Measurements from ENCODE around the gene NAPB. TPM values are rescaled to one million over a fixed set of nuclear protein-coding genes. Genes with fewer than 3 reads are reported as not detected.

NAPB gene
- total and polyA plus RNA-seq, 7 donors: 1.8 to 12.3 (median 3.0) TPM

GRCh38 chr20:23325107-23325506 lies 96.2 kb downstream of the NAPB start:
- TF ChIP-seq, protein P1, sequence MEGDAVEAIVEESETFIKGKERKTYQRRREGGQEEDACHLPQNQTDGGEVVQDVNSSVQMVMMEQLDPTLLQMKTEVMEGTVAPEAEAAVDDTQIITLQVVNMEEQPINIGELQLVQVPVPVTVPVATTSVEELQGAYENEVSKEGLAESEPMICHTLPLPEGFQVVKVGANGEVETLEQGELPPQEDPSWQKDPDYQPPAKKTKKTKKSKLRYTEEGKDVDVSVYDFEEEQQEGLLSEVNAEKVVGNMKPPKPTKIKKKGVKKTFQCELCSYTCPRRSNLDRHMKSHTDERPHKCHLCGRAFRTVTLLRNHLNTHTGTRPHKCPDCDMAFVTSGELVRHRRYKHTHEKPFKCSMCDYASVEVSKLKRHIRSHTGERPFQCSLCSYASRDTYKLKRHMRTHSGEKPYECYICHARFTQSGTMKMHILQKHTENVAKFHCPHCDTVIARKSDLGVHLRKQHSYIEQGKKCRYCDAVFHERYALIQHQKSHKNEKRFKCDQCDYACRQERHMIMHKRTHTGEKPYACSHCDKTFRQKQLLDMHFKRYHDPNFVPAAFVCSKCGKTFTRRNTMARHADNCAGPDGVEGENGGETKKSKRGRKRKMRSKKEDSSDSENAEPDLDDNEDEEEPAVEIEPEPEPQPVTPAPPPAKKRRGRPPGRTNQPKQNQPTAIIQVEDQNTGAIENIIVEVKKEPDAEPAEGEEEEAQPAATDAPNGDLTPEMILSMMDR (IDR thresholded peaks at IDR 0.05): no peak
- 86 to 91% (median 89%) methylated on average over 3 of the region's 3 CpGs for WGBS, 3 donors
- no peak overlapping the region for H3K27ac ChIP-seq
- intact Hi-C loops (cut with DNase I): no loop called here
- H3K4me1 ChIP-seq: no peaks in the 10 kb centered on the region
- no peaks in the 10 kb centered on the region for H3K9me3 ChIP-seq
- H3K27me3 ChIP-seq (ENCODE audit: insufficient read depth in 3 of 3, low read length in 2 of 3): peaks cover 0 to 2% (median 0%) of the 10 kb centered on the region in 3 donors
- H3K36me3 ChIP-seq (ENCODE audit: insufficient read depth in 1 of 2, low read depth in 1 of 2): no peaks in the 10 kb centered on the region
- no peak for ATAC-seq
- H3K4me3 ChIP-seq: no peak overlapping the region
- DNase-seq: no peak

Other genes with a start within 250 kb of the NAPB start
- gene NXT1, start 70.7 kb downstream of the NAPB start, total RNA-seq: 10 to 100 TPM in 3 of 4 donors, 1 to 10 TPM in 1; 6.7 to 18.9 (median 11.1) TPM
- gene NXT1, start 70.7 kb downstream of the NAPB start, polyA plus RNA-seq: 10 to 100 TPM in 2 of 3 donors, 1 to 10 TPM in 1; 8.9 to 29.9 (median 11.4) TPM
- gene GZF1, start 59.3 kb downstream of the NAPB start, total RNA-seq: 10 to 100 TPM in 3 of 4 donors, 1 to 10 TPM in 1; 9.7 to 20.7 (median 11.9) TPM
- gene GZF1, start 59.3 kb downstream of the NAPB start, polyA plus RNA-seq: 10 to 100 TPM in 1 of 3 donors, 1 to 10 TPM in 2; 5.3 to 10.5 (median 6.8) TPM
- not detected for gene CSTL1, start 18.2 kb upstream of the NAPB start, total RNA-seq
- gene CSTL1, start 18.2 kb upstream of the NAPB start, polyA plus RNA-seq: not detected
- not detected for gene CST11, start 31.4 kb upstream of the NAPB start, total RNA-seq
- not detected for gene CST11, start 31.4 kb upstream of the NAPB start, polyA plus RNA-seq
- not detected for gene CST8, start 69.6 kb upstream of the NAPB start, total RNA-seq
- gene CST8, start 69.6 kb upstream of the NAPB start, polyA plus RNA-seq: not detected
- gene CST9L, start 147.0 kb upstream of the NAPB start, total RNA-seq: not detected
- gene CST9L, start 147.0 kb upstream of the NAPB start, polyA plus RNA-seq: not detected
- gene CST9, start 184.4 kb upstream of the NAPB start, total RNA-seq: not detected
- not detected for gene CST9, start 184.4 kb upstream of the NAPB start, polyA plus RNA-seq
- gene CST3, start 216.5 kb upstream of the NAPB start, total RNA-seq: 100 to 1,000 TPM; 422 to 713 (median 508) TPM
- gene CST3, start 216.5 kb upstream of the NAPB start, polyA plus RNA-seq: 100 to 1,000 TPM; 374 to 415 (median 394) TPM

Measured in psoas muscle (tissue), 8 donors.